NB4 (cell line): ENCODE results near the gene CAVIN4.

Experiments
- CTCF ChIP-seq: IDR thresholded peaks from one replicate; pipeline ENCODE4 v1.5.1; 2012; ENCODE audit warnings: low read depth, low read length
- MAX ChIP-seq: IDR thresholded peaks from 2 replicates; pipeline ENCODE4 v1.6.1; 2011; ENCODE audit warnings: low read depth, low read length
- MYC ChIP-seq: IDR thresholded peaks from 2 replicates; pipeline ENCODE4 v1.6.1; 2011; ENCODE audit warnings: low read depth, low read length
- POLR2A ChIP-seq: IDR thresholded peaks from 2 replicates; pipeline ENCODE4 v1.6.1; 2011; ENCODE audit warnings: mild to moderate bottlenecking; ENCODE audit not compliant: insufficient read length; ENCODE audit errors: extremely low read depth

GRCh38 chr9:100619665-100620064 lies 41.8 kb downstream of the CAVIN4 start:
- TF ChIP-seq CTCF (no peak), POLR2A (no peak), MYC (no peak), MAX (no peak)
